OCI-LY3 (cell line): ENCODE measurements around the gene ZKSCAN7.
"Not testable (repeated sequence)": the region's sequence is repeated elsewhere in the genome, so short reads cannot be mapped to it uniquely, and the experiment has no call there.

Source experiments
- CTCF ChIP-seq: fragments of 200-600, 300-600 bp; sonication (generic); IDR thresholded peaks from 2 replicates; pipeline ENCODE4 v1.5.1; 2014; ENCODE audit warnings: antibody characterized with exemption, low read length, low read depth
- EZH2phosphoT487 ChIP-seq: fragments of 200-600 bp; shearing (Covaris generic); IDR thresholded peaks from 2 replicates; pipeline ENCODE4 v1.6.1; 2018; ENCODE audit warnings: antibody characterized with exemption, mixed run types, low read depth

GRCh38 chr3:44578924-44579515 lies 24.0 kb downstream of the ZKSCAN7 start:
- TF ChIP-seq EZH2phosphoT487, CTCF: not testable (repeated sequence)
